PC-9 (cell line): ENCODE measurements around the gene GPC1. TPM values are rescaled to one million over a fixed set of nuclear protein-coding genes. Genes with fewer than 3 reads are reported as not detected.

ENCODE experiments used
- BruUV-seq: library from RNA; stranded (reverse); fragments of 400-500 nt; replicated peaks from 2 replicates; lab custom pipeline; 2021; lab: Mats Ljungman, UMichigan
- CTCF ChIA-PET: fragments of 300-600 bp; sonication (Branson Sonifier 250); formaldehyde crosslinking; loops from one replicate; lab custom pipeline; 2022; ENCODE audit warnings: antibody characterized with exemption; lab: Charles Lee
- POLR2A ChIA-PET: fragments of 300-600 bp; sonication (Branson Sonifier 250); formaldehyde crosslinking; loops from one replicate; lab custom pipeline; 2022; ENCODE audit warnings: antibody characterized with exemption; ENCODE audit not compliant: unreplicated experiment; lab: Charles Lee
- DNase-seq, 2 experiments: peaks; one replicate each; pipeline versions ENCODE4 v3.0.0 to v3.0.0-alpha.2; 2015 to 2022; ENCODE audit warnings: mixed read lengths in 1 of 2
- H2AFZ ChIP-seq: fragments of 200-600 bp; sonication (generic); 2 replicates; pipeline ENCODE4 v1.8.1; 2017; ENCODE audit warnings: antibody characterized with exemption
- H3F3A ChIP-seq: fragments of 200-600 bp; sonication (generic); 2 replicates; pipeline ENCODE4 v1.8.1; 2017; ENCODE audit warnings: antibody characterized with exemption, mild to moderate bottlenecking, low read depth; ENCODE audit not compliant: insufficient read depth
- H3K27ac ChIP-seq: fragments of 200-600 bp; sonication (generic); 2 replicates; pipeline ENCODE4 v1.6.1; 2016; ENCODE audit warnings: mixed run types
- H3K27me3 ChIP-seq: fragments of 200-600 bp; sonication (generic); 2 replicates; pipeline ENCODE4 v1.6.1; 2016; ENCODE audit warnings: low read depth, mixed run types; ENCODE audit not compliant: insufficient read depth
- H3K36me3 ChIP-seq: fragments of 200-600 bp; sonication (generic); 2 replicates; pipeline ENCODE4 v1.6.1; 2016; ENCODE audit warnings: low read depth, mixed run types
- H3K4me1 ChIP-seq: fragments of 200-600 bp; sonication (generic); replicated peaks from 2 replicates; pipeline ENCODE4 v1.6.1; 2016; ENCODE audit warnings: mixed run types; ENCODE audit not compliant: insufficient read depth
- H3K4me2 ChIP-seq: fragments of 200-600 bp; sonication (generic); 2 replicates; pipeline ENCODE4 v1.6.1; 2017; ENCODE audit warnings: mixed run types
- H3K4me3 ChIP-seq: fragments of 200-600 bp; sonication (generic); 2 replicates; pipeline ENCODE4 v1.6.1; 2016; ENCODE audit warnings: mixed run types
- H3K79me2 ChIP-seq: fragments of 200-600 bp; sonication (generic); 2 replicates; pipeline ENCODE4 v1.6.1; 2017; ENCODE audit warnings: low read depth, mixed run types
- H3K9me2 ChIP-seq: fragments of 200-600 bp; sonication (generic); 2 replicates; pipeline ENCODE4 v1.8.1; 2017; ENCODE audit warnings: mild to moderate bottlenecking; ENCODE audit not compliant: insufficient read depth
- H3K9me3 ChIP-seq: fragments of 200-600 bp; sonication (generic); 2 replicates; pipeline ENCODE4 v1.8.1; 2016; ENCODE audit warnings: low read depth; ENCODE audit not compliant: insufficient read depth
- H4K20me1 ChIP-seq: fragments of 200-600 bp; sonication (generic); 2 replicates; pipeline ENCODE4 v1.8.1; 2017; ENCODE audit not compliant: insufficient read depth
- EZH2 ChIP-seq: fragments of 200-600 bp; sonication (generic); IDR thresholded peaks from 2 replicates; pipeline ENCODE4 v1.8.0; 2017; ENCODE audit warnings: antibody characterized with exemption, low read depth
- intact Hi-C: fragments of 100-400 bp; cut with micrococcal nuclease; formaldehyde crosslinking; loops from one replicate; pipeline ENCODE4 v1.10.0; 2022; ENCODE audit not compliant: unreplicated experiment
- total RNA-seq: library from RNA; stranded (reverse); gene quantifications from 2 replicates; pipeline ENCODE4 v1.2.3, GENCODE V29; 2021
- TF ChIP-seq, protein P1 (sequence below): fragments of 200-600 bp; sonication (generic); conservative IDR thresholded peaks from 2 replicates; pipeline ENCODE4 v1.6.1; 2017; ENCODE audit warnings: mixed run types, antibody characterized with exemption, mild to moderate bottlenecking, moderate library complexity

GPC1 gene
- total RNA-seq, 1 experiment from 2014 or later, result 302 TPM

DNA sequence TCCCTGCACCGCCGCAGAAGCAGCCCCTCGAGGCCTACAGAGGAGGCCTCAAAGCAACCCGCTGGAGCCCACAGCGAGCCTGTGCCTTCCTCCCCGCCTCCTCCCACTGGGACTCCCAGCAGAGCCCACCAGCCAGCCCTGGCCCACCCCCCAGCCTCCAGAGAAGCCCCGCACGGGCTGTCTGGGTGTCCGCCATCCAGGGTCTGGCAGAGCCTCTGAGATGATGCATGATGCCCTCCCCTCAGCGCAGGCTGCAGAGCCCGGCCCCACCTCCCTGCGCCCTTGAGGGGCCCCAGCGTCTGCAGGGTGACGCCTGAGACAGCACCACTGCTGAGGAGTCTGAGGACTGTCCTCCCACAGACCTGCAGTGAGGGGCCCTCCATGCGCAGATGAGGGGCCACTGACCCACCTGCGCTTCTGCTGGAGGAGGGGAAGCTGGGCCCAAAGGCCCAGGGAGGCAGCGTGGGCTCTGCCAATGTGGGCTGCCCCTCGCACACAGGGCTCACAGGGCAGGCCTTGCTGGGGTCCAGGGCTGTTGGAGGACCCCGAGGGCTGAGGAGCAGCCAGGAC lies 31.2 kb downstream of the GPC1 start:
- peaks cover 13% of the 10 kb centered on the region; the same call in 1 of the 2 replicates for H4K20me1 ChIP-seq
- ChIA-PET CTCF (no interaction called here), POLR2A (no interaction called here)
- H3K9me2 ChIP-seq, result no peaks in the 10 kb centered on the region
- no peak overlapping the region for H3K4me3 ChIP-seq
- BruUV-seq, result no TSS peak
- H3K27me3 ChIP-seq, result no peaks in the 10 kb centered on the region
- H3K4me1 ChIP-seq, result no peaks in the 10 kb centered on the region
- H3K4me2 ChIP-seq, result no peak overlapping the region
- no peak overlapping the region for H3K27ac ChIP-seq
- DNase-seq, result peak in 1 of 2 experiments; percentile 12
- no peak overlapping the region for H2AFZ ChIP-seq
- intact Hi-C loops, result no loop called here
- H3K36me3 ChIP-seq, result peaks cover 10% of the 10 kb centered on the region; the same call in 1 of the 2 replicates
- H3F3A ChIP-seq, result peaks cover 44% of the 10 kb centered on the region
- H3K9me3 ChIP-seq, result no peaks in the 10 kb centered on the region
- no peaks in the 10 kb centered on the region for H3K79me2 ChIP-seq
- no peak for TF ChIP-seq EZH2
- TF ChIP-seq, protein P1, sequence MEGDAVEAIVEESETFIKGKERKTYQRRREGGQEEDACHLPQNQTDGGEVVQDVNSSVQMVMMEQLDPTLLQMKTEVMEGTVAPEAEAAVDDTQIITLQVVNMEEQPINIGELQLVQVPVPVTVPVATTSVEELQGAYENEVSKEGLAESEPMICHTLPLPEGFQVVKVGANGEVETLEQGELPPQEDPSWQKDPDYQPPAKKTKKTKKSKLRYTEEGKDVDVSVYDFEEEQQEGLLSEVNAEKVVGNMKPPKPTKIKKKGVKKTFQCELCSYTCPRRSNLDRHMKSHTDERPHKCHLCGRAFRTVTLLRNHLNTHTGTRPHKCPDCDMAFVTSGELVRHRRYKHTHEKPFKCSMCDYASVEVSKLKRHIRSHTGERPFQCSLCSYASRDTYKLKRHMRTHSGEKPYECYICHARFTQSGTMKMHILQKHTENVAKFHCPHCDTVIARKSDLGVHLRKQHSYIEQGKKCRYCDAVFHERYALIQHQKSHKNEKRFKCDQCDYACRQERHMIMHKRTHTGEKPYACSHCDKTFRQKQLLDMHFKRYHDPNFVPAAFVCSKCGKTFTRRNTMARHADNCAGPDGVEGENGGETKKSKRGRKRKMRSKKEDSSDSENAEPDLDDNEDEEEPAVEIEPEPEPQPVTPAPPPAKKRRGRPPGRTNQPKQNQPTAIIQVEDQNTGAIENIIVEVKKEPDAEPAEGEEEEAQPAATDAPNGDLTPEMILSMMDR, result no peak

DNA sequence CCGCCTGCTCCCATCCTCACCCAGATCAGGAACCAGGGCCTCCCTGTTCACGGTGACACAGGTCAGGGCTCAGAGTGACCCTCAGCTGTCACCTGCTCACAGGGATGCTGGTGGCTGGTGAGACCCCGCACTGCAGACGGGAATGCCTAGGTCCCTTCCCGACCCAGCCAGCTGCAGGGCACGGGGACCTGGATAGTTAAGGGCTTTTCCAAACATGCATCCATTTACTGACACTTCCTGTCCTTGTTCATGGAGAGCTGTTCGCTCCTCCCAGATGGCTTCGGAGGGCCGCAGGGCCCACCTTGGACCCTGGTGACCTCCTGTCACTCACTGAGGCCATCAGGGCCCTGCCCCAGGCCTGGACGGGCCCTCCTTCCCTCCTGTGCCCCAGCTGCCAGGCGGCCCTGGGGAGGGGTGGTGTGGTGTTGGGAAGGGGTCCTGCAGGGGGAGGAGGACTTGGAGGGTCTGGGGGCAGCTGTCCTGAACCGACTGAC lies 31.7 kb downstream of the GPC1 start:
- H4K20me1 ChIP-seq, result peaks cover 13% of the 10 kb centered on the region; the same call in 1 of the 2 replicates
- peaks cover 10% of the 10 kb centered on the region; the same call in 1 of the 2 replicates for H3K36me3 ChIP-seq
- H3F3A ChIP-seq, result peaks cover 47% of the 10 kb centered on the region
- no peaks in the 10 kb centered on the region for H3K9me2 ChIP-seq
- POLR2A ChIA-PET, result no interaction called here
- no peak overlapping the region for H3K4me3 ChIP-seq
- no peak for DNase-seq
- CTCF ChIA-PET, result no interaction called here
- no peaks in the 10 kb centered on the region for H3K27me3 ChIP-seq
- H3K9me3 ChIP-seq, result no peaks in the 10 kb centered on the region
- no peaks in the 10 kb centered on the region for H3K79me2 ChIP-seq
- no peak overlapping the region for H3K4me2 ChIP-seq
- no peak overlapping the region for H3K27ac ChIP-seq
- no peaks in the 10 kb centered on the region for H3K4me1 ChIP-seq
- no peak for TF ChIP-seq EZH2
- TF ChIP-seq, protein P1, result no peak
- BruUV-seq, result no TSS peak
- H2AFZ ChIP-seq, result no peak overlapping the region
- intact Hi-C loops, result no loop called here

DNA sequence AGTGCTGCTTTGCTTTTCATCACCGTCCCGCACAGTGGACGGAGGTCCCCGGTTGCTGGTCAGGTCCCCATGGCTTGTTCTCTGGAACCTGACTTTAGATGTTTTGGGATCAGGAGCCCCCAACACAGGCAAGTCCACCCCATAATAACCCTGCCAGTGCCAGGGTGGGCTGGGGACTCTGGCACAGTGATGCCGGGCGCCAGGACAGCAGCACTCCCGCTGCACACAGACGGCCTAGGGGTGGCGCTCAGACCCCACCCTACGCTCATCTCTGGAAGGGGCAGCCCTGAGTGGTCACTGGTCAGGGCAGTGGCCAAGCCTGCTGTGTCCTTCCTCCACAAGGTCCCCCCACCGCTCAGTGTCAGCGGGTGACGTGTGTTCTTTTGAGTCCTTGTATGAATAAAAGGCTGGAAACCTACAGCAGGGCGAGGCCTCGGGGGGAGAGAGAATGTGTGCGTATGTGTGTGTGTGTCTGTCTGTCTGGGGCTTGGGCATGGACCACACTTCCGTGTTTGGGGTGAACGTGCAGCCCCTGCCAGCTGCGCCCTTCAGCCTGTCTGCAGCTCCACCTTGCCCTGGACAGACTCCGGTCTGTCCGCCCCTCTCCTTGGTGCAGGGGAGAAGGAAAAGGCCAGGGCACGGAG lies 32.3 kb downstream of the GPC1 start:
- peaks cover 13% of the 10 kb centered on the region; the same call in 1 of the 2 replicates for H4K20me1 ChIP-seq
- H3F3A ChIP-seq, result peaks cover 47% of the 10 kb centered on the region
- DNase-seq, result peak in 1 of 2 experiments; percentile 20
- intact Hi-C loops, result no loop called here
- H3K36me3 ChIP-seq, result peaks cover 10% of the 10 kb centered on the region; the same call in 1 of the 2 replicates
- TF ChIP-seq, protein P1, result no peak
- no peak for TF ChIP-seq EZH2
- BruUV-seq, result TSS peak; percentile 10
- no peaks in the 10 kb centered on the region for H3K4me1 ChIP-seq
- no peak overlapping the region for H3K27ac ChIP-seq
- ChIA-PET CTCF (no interaction called here), POLR2A (no interaction called here)
- no peak overlapping the region for H2AFZ ChIP-seq
- no peaks in the 10 kb centered on the region for H3K27me3 ChIP-seq
- H3K4me3 ChIP-seq, result no peak overlapping the region
- no peak overlapping the region for H3K4me2 ChIP-seq
- no peaks in the 10 kb centered on the region for H3K79me2 ChIP-seq
- H3K9me3 ChIP-seq, result 0 out of 2 replicates have a peak, but pooled peaks cover under 1% of the 10 kb centered on the region
- H3K9me2 ChIP-seq, result no peaks in the 10 kb centered on the region
